ENCODE results near the gene GHR.

The GHR gene

GRCh38 chr5:42749020-42749419, 325.8 kb downstream of the GHR start:
- DNase-seq (ENCODE audit: low read depth), result no peak
- H3K4me3 ChIP-seq (ENCODE audit: control insufficient read depth, low read depth, low read length), result no peak overlapping the region
- no peak for TF ChIP-seq CTCF (IDR thresholded peaks at IDR 0.05; ENCODE audit: control insufficient read depth, insufficient read depth, low read depth, low read length, missing control alignments)

- no peak for DNase-seq (ENCODE audit: low read depth)
- TF ChIP-seq CTCF (IDR thresholded peaks at IDR 0.05; ENCODE audit: control insufficient read depth, insufficient read depth, low read depth, low read length, missing control alignments), result no peak
- no peak overlapping the region for H3K4me3 ChIP-seq (ENCODE audit: control insufficient read depth, low read depth, low read length)
These were observed 327.3 kb downstream of the GHR start for GRCh38 chr5:42750507-42750906.

- no peak for TF ChIP-seq CTCF (IDR thresholded peaks at IDR 0.05; ENCODE audit: control insufficient read depth, insufficient read depth, low read depth, low read length, missing control alignments)
- no peak for DNase-seq (ENCODE audit: low read depth)
- no peak overlapping the region for H3K4me3 ChIP-seq (ENCODE audit: control insufficient read depth, low read depth, low read length)
These were observed 327.8 kb downstream of the GHR start for GRCh38 chr5:42751044-42751443.

GRCh38 chr5:42753099-42753498, 329.9 kb downstream of the GHR start:
- no peak for DNase-seq (ENCODE audit: low read depth)
- TF ChIP-seq CTCF (IDR thresholded peaks at IDR 0.05; ENCODE audit: control insufficient read depth, insufficient read depth, low read depth, low read length, missing control alignments), result no peak
- H3K4me3 ChIP-seq (ENCODE audit: control insufficient read depth, low read depth, low read length), result no peak overlapping the region

- H3K4me3 ChIP-seq (ENCODE audit: control insufficient read depth, low read depth, low read length), result peak within 1 kb of the TSS; percentile 57
- DNase-seq (ENCODE audit: low read depth), result no peak
- TF ChIP-seq CTCF (IDR thresholded peaks at IDR 0.05; ENCODE audit: control insufficient read depth, insufficient read depth, low read depth, low read length, missing control alignments), result no peak
These were observed 333.7 kb downstream of the GHR start, which contains the start of gene CCDC152 for GRCh38 chr5:42756606-42757601. CCDC152 (plus strand) TSS chr5:42756818; CDS start chr5:42759122, 2,304 bp downstream.

GRCh38 chr5:42759456-42759855, 336.2 kb downstream of the GHR start:
- no peak for TF ChIP-seq CTCF (IDR thresholded peaks at IDR 0.05; ENCODE audit: control insufficient read depth, insufficient read depth, low read depth, low read length, missing control alignments)
- no peak overlapping the region for H3K4me3 ChIP-seq (ENCODE audit: control insufficient read depth, low read depth, low read length)
- DNase-seq (ENCODE audit: low read depth), result no peak
